Panc1 (cell line): ENCODE results near the gene MED12L. TPM values are rescaled to one million over a fixed set of nuclear protein-coding genes. Genes with fewer than 3 reads are reported as not detected.
A peak's percentile ranks its signal among the peaks of the same experiment; 100 is the strongest.

Experiments
- ATAC-seq: fragments of 200-7000 bp; cut with Tn5 transposase; 2 replicates; pipeline ENCODE4 v1.9.1; 2020; ENCODE audit warnings: mild to moderate bottlenecking, moderate library complexity
- BruUV-seq: library from RNA; stranded (reverse); fragments of 400-500 nt; replicated peaks from 2 replicates; lab custom pipeline; 2021; lab: Mats Ljungman, UMichigan
- CTCF ChIA-PET: fragments of 300-600 bp; sonication (Branson Sonifier 250); formaldehyde crosslinking; loops from one replicate; lab custom pipeline; 2022; ENCODE audit warnings: antibody characterized with exemption; lab: Charles Lee
- POLR2A ChIA-PET: fragments of 300-600 bp; sonication (Branson Sonifier 250); formaldehyde crosslinking; loops from one replicate; lab custom pipeline; 2022; ENCODE audit warnings: antibody characterized with exemption; lab: Charles Lee
- DNase-seq: peaks from one replicate; pipeline ENCODE4 v3.0.0-alpha.2; 2010; ENCODE audit warnings: low read depth, low spot score
- H3K27ac ChIP-seq: 2 replicates; pipeline ENCODE4 v1.5.1; 2011; ENCODE audit warnings: mild to moderate bottlenecking, low read length, inconsistent platforms
- H3K27me3 ChIP-seq: fragments of 200-500 bp; sonication (Bioruptor generic); 2 replicates; pipeline ENCODE4 v1.6.0; 2014; ENCODE audit warnings: low read length, inconsistent platforms; ENCODE audit not compliant: control insufficient read depth, insufficient read depth
- H3K36me3 ChIP-seq: fragments of 200-500 bp; sonication (Bioruptor generic); 2 replicates; pipeline ENCODE4 v1.5.1; 2014; ENCODE audit warnings: inconsistent platforms, mild to moderate bottlenecking, low read length, moderate library complexity; ENCODE audit not compliant: control insufficient read depth, insufficient read depth
- H3K4me1 ChIP-seq: 2 replicates; pipeline ENCODE4 v1.5.1; 2011; ENCODE audit warnings: inconsistent platforms, mild to moderate bottlenecking, low read length, moderate library complexity; ENCODE audit not compliant: control insufficient read depth, insufficient read depth
- H3K4me3 ChIP-seq, 2 experiments: 2 replicates each; pipeline ENCODE4 v1.5.1; 2011 to 2012; ENCODE audit warnings: low read depth in 2 of 2, low read length in 2 of 2, mild to moderate bottlenecking in 2 of 2, inconsistent platforms in 1 of 2, moderate library complexity in 1 of 2
- H3K9me3 ChIP-seq: fragments of 200-500 bp; sonication (Bioruptor generic); 2 replicates; pipeline ENCODE4 v1.5.1; 2014; ENCODE audit warnings: low read depth, mild to moderate bottlenecking, inconsistent platforms, low read length, moderate library complexity; ENCODE audit not compliant: control insufficient read depth, insufficient read depth
- CTCF ChIP-seq: fragments of 450-650 bp; IDR thresholded peaks from 2 replicates; pipeline ENCODE4 v1.5.1; 2017; ENCODE audit warnings: mild to moderate bottlenecking
- POLR2AphosphoS5 ChIP-seq: IDR thresholded peaks from 2 replicates; pipeline ENCODE4 v1.6.1; 2012; ENCODE audit warnings: mild to moderate bottlenecking, low read depth, low read length, moderate library complexity
- REST ChIP-seq, 2 experiments: IDR thresholded peaks; 2 replicates each; pipeline ENCODE4 v1.6.1; 2011 to 2012; ENCODE audit warnings: low read depth in 2 of 2, control low read depth in 1 of 2, low read length in 1 of 2, mild to moderate bottlenecking in 1 of 2, moderate library complexity in 1 of 2; ENCODE audit not compliant: insufficient read depth in 1 of 2
- SIN3A ChIP-seq: IDR thresholded peaks from 2 replicates; pipeline ENCODE4 v1.6.1; 2012; ENCODE audit warnings: low read depth, mild to moderate bottlenecking, low read length, moderate library complexity, borderline replicate concordance; ENCODE audit not compliant: insufficient read depth
- TCF7L2 ChIP-seq: IDR thresholded peaks from 2 replicates; pipeline ENCODE4 v1.6.1; 2011; ENCODE audit warnings: mild to moderate bottlenecking, low read depth, low read length, inconsistent platforms
- in situ Hi-C: cut with HindIII; loops from 2 replicates; pipeline ENCODE4 v1.10.0; 2016; ENCODE audit warnings: low sequenced_read_pairs, low pct_unique_long_range_greater_than_20kb
- intact Hi-C: fragments of 100-400 bp; cut with micrococcal nuclease; formaldehyde crosslinking; loops from one replicate; pipeline ENCODE4 v1.10.0; 2022; ENCODE audit not compliant: unreplicated experiment
- total RNA-seq: library from RNA; stranded (reverse); gene quantifications from one replicate; pipeline ENCODE4 v1.2.1, GENCODE V29; 2021; ENCODE audit not compliant: unreplicated experiment

MED12L gene
- total RNA-seq, 1 experiment from 2014 or later = 2.8 TPM

- ChIA-PET CTCF (no interaction called here), POLR2A (no interaction called here)
- no peak overlapping the region for H3K4me3 ChIP-seq
- H3K27me3 ChIP-seq = no peaks in the 10 kb centered on the region
- no peaks in the 10 kb centered on the region for H3K36me3 ChIP-seq
- no peak for DNase-seq
- in situ Hi-C loops (no loop called here), intact Hi-C loops (loop anchor here (5.0 kb wide), 2 partner anchors 37 to 547 kb away; partner anchors contain the start of gene P2RY13)
- no peak overlapping the region for H3K27ac ChIP-seq
- no peak for ATAC-seq
- BruUV-seq = no TSS peak
- peak; percentile 58; the same call in 1 of the 2 replicates for TF ChIP-seq CTCF
- no peak for TF ChIP-seq TCF7L2
- H3K4me1 ChIP-seq = no peaks in the 10 kb centered on the region
- no peaks in the 10 kb centered on the region for H3K9me3 ChIP-seq
Measured at GRCh38 chr3:151290673-151291072, 205.2 kb downstream of the MED12L start.

- TF ChIP-seq CTCF = no peak
- no peak for TF ChIP-seq TCF7L2
- no peak for TF ChIP-seq SIN3A
- TF ChIP-seq POLR2AphosphoS5 = no peak
- no peak for TF ChIP-seq REST (IDR thresholded peaks at IDR 0.05; ENCODE audit: insufficient read depth in 1 of 2, low read depth in 2 of 2, low read length in 1 of 2)
- intact Hi-C loops (loop anchor here (5.0 kb wide), 2 partner anchors 34 to 544 kb away; partner anchors contain the start of gene P2RY13), in situ Hi-C loops (no loop called here)
- no peaks in the 10 kb centered on the region for H3K9me3 ChIP-seq
- no peaks in the 10 kb centered on the region for H3K4me1 ChIP-seq
- H3K4me3 ChIP-seq = no peak overlapping the region
- no peaks in the 10 kb centered on the region for H3K36me3 ChIP-seq
- H3K27me3 ChIP-seq = no peaks in the 10 kb centered on the region
- ChIA-PET CTCF (interaction anchor here (0.6 kb wide), 3 partner anchors 16 to 544 kb away, joined by 3 to 4 read pairs (median 3); no protein-coding TSS in a partner anchor), POLR2A (no interaction called here)
- DNase-seq (no peak), ATAC-seq (no peak)
- no TSS peak for BruUV-seq
- H3K27ac ChIP-seq = no peak overlapping the region
Measured at GRCh38 chr3:151293127-151293526, 207.7 kb downstream of the MED12L start.
